Activated CD8-positive, alpha-beta T cell treated with anti-CD3 and anti-CD28 coated beads for 36 hours (primary cell): ENCODE results near the gene AEN. TPM values are rescaled to one million over a fixed set of nuclear protein-coding genes. Genes with fewer than 3 reads are reported as not detected.

ENCODE experiments used
- ATAC-seq: fragments of 200-7000 bp; cut with Tn5 transposase; one replicate; pipeline ENCODE4 v1.10.0; 2021; ENCODE audit warnings: mild to moderate bottlenecking, moderate library complexity
- CTCF ChIA-PET: fragments of 350-600 bp; sonication (Branson Sonifier 250); formaldehyde crosslinking; loops from one replicate; lab custom pipeline; 2021; ENCODE audit warnings: antibody characterized with exemption; lab: Charles Lee
- POLR2A ChIA-PET: fragments of 350-600 bp; sonication (Branson Sonifier 250); formaldehyde crosslinking; loops from one replicate; lab custom pipeline; 2021; ENCODE audit warnings: antibody characterized with exemption; lab: Charles Lee
- DNase-seq: peaks from one replicate; pipeline ENCODE4 v3.0.0-alpha.2; 2020
- H3K27ac Mint-ChIP-seq: one replicate; pipeline ENCODE4 v1.8.0; 2021; ENCODE audit warnings: mild to moderate bottlenecking, mixed read lengths
- H3K27me3 Mint-ChIP-seq: one replicate; pipeline ENCODE4 v1.8.0; 2021; ENCODE audit warnings: mixed read lengths
- H3K36me3 Mint-ChIP-seq: one replicate; pipeline ENCODE4 v1.8.0; 2021; ENCODE audit warnings: low read depth, mixed read lengths
- H3K4me1 Mint-ChIP-seq: one replicate; pipeline ENCODE4 v1.8.0; 2021; ENCODE audit warnings: low read depth, mixed read lengths
- H3K4me3 Mint-ChIP-seq: one replicate; pipeline ENCODE4 v1.8.0; 2021; ENCODE audit warnings: mild to moderate bottlenecking, moderate library complexity, mixed read lengths
- H3K9me3 Mint-ChIP-seq: one replicate; pipeline ENCODE4 v1.8.0; 2021; ENCODE audit warnings: mixed read lengths
- intact Hi-C: fragments of 100-400 bp; cut with micrococcal nuclease; formaldehyde crosslinking; loops from one replicate; pipeline ENCODE4 v1.10.0; 2022
- total RNA-seq, 2 experiments: library from RNA; stranded (reverse); gene quantifications; one replicate each; pipeline ENCODE4 v1.2.3, GENCODE V29; 2021
- TF ChIP-seq, protein P1 (sequence below): fragments of 200-600 bp; IDR thresholded peaks from one replicate; pipeline ENCODE4 v1.8.0; 2022; ENCODE audit warnings: antibody characterized with exemption, mild to moderate bottlenecking

The AEN gene
- total RNA-seq, 2 experiments from 2014 or later, result 55.2 to 58.4 TPM

DNA sequence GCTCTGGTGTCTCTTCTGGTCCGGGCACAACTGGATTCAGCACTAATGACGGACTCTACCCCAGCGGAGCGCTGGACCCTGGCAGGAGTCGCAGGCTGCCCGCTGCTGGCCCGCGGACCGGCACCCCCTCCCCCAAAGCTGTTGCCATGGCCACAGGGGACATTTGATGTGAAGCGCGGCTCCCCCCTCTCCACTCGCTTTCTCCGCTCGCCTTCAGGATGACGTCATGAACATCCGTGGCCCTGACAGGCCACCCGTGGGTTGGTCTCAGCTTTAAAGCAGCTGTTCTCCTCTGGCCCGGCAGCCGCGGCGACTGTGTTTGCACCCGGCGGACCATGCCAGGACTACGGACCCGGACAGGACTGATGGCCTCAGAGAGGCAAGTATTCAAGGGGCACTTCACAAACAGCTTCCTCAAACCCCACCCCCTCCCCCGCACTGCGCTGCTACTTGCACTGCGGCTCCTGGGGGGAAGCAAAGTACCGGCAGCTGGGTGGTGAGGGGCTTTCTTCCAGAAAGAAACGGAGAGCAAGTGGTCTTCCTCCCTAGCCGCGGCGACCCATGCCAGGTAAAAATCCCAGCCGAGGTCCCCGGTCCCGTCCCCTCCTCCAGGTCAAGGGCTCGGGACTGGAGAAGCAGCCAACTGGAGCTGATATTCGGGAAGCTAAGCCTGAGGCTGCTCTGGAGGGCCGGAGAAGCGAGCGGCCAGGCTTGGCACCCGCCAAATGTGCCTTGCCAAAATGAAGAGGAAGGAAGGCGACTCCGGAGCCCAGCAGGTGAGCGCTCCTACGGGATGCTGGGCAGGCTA lies 16.6 kb upstream of the AEN start:
- H3K4me1 Mint-ChIP-seq, result peaks cover 16% of the 10 kb centered on the region
- no peak overlapping the region for H3K27ac Mint-ChIP-seq
- H3K4me3 Mint-ChIP-seq, result peak overlapping the region; percentile 20
- H3K9me3 Mint-ChIP-seq, result no peaks in the 10 kb centered on the region
- TF ChIP-seq, protein P1, sequence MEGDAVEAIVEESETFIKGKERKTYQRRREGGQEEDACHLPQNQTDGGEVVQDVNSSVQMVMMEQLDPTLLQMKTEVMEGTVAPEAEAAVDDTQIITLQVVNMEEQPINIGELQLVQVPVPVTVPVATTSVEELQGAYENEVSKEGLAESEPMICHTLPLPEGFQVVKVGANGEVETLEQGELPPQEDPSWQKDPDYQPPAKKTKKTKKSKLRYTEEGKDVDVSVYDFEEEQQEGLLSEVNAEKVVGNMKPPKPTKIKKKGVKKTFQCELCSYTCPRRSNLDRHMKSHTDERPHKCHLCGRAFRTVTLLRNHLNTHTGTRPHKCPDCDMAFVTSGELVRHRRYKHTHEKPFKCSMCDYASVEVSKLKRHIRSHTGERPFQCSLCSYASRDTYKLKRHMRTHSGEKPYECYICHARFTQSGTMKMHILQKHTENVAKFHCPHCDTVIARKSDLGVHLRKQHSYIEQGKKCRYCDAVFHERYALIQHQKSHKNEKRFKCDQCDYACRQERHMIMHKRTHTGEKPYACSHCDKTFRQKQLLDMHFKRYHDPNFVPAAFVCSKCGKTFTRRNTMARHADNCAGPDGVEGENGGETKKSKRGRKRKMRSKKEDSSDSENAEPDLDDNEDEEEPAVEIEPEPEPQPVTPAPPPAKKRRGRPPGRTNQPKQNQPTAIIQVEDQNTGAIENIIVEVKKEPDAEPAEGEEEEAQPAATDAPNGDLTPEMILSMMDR, result no peak
- ChIA-PET CTCF (no interaction called here), POLR2A (no interaction called here)
- intact Hi-C loops, result no loop called here
- H3K27me3 Mint-ChIP-seq, result peaks cover 55% of the 10 kb centered on the region
- no peak for ATAC-seq
- H3K36me3 Mint-ChIP-seq, result no peaks in the 10 kb centered on the region
- DNase-seq, result no peak

DNA sequence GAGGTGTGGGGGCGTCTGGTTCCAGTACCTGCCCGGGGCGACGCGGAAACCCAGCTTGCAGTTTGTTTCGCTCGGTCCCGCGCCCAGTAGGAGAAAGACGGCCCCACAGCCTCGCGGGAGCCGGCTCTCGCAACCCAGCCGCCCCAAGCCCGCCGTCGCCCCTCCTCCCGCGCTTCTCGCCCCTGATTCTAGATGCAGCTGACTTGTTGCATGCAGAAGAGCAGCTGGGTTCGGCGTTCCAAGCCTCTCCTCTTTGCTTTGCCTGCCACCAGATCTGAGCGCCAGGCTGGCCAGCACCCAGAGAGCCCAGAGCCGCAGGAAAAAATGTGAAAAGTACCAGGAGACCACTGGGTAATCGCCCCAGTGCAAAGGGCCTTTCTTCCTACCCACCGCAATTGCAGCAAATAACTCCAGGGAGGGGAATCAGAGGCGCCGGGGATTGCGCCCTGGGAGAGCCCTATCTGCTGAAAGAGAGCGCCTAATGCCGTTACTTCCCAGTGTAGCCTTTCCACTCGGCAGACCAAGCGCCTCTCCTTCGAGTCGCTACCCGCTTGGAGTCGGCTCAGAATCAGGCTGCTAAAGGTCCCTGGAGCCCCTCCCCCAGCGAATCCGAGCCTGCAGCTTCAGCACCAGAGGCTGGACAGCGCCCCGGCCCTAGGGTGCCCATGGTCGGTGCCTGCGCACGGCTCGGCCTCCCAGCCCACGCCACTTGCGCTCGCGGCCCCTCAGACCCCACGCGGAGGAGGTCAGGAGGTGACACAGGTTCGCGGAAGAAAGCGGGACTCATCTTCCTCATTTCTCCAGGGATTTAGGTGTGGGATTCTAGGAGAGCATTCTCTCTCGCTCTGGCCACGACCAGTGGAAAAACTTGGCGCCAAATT lies 15.7 kb upstream of the AEN start:
- no peak overlapping the region for H3K4me3 Mint-ChIP-seq
- TF ChIP-seq, protein P1, result no peak

GRCh38 chr15:88606070-88606794 lies 14.9 kb upstream of the AEN start:
- POLR2A ChIA-PET, result no interaction called here
- no peak overlapping the region for H3K4me3 Mint-ChIP-seq
- intact Hi-C loops, result no loop called here

More for the DNA sequence above, 15.7 kb upstream of the AEN start:
- intact Hi-C loops, result no loop called here
- Mint-ChIP-seq H3K4me1 (peaks cover 16% of the 10 kb centered on the region), H3K36me3 (no peaks in the 10 kb centered on the region), H3K27me3 (peaks cover 60% of the 10 kb centered on the region), H3K9me3 (no peaks in the 10 kb centered on the region), H3K27ac (no peak overlapping the region)
- DNase-seq (peak; percentile 63), ATAC-seq (peak; percentile 87)
- CTCF ChIA-PET, result no interaction called here
- POLR2A ChIA-PET, result no interaction called here

DNA sequence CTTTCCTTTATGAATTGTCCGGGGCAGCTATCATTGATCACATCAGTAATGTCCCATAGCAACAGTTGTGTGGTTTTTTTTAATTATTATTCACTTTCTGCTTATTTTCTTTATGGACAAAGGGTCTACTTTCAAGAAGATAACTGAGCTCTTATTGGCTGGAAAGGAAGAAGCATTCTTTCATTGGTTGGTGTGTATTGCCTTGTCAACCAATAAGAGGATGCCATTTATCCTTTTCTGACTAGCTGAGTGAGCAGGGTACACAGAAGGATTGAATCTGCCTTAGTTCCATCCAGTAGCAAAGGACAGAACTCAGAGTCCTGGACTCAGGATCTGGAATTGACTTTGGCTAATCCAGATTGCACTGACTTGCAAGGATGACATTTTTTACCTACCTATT lies 13.2 kb upstream of the AEN start:
- ATAC-seq (no peak), DNase-seq (no peak)
- H3K4me3 Mint-ChIP-seq, result no peak overlapping the region
- ChIA-PET POLR2A (interaction anchor here (0.6 kb wide), 1 partner anchor 8 kb away, joined by 4 read pairs; no protein-coding TSS in a partner anchor), CTCF (no interaction called here)
- H3K27me3 Mint-ChIP-seq, result peaks cover 67% of the 10 kb centered on the region
- TF ChIP-seq, protein P1, result no peak
- H3K4me1 Mint-ChIP-seq, result peaks cover 16% of the 10 kb centered on the region
- no peaks in the 10 kb centered on the region for H3K36me3 Mint-ChIP-seq
- H3K9me3 Mint-ChIP-seq, result no peaks in the 10 kb centered on the region
- no peak overlapping the region for H3K27ac Mint-ChIP-seq
- intact Hi-C loops, result no loop called here

More at GRCh38 chr15:88606070-88606794, 14.9 kb upstream of the AEN start:
- no peak for ATAC-seq
- Mint-ChIP-seq H3K27me3 (peaks cover 62% of the 10 kb centered on the region), H3K9me3 (no peaks in the 10 kb centered on the region), H3K36me3 (no peaks in the 10 kb centered on the region), H3K4me1 (peaks cover 16% of the 10 kb centered on the region), H3K27ac (no peak overlapping the region)
- no peak for DNase-seq
- CTCF ChIA-PET, result no interaction called here
- TF ChIP-seq, protein P1, result no peak
